Right hindlimb (tissue), 1 donor: ENCODE results near the gene ABCB7.
"Not testable (repeated sequence)": the region's sequence is repeated elsewhere in the genome, so short reads cannot be mapped to it uniquely, and the experiment has no call there.

Experiments used
- DNase-seq: peaks from one replicate; pipeline ENCODE4 v3.0.0-alpha.2; 2018

The ABCB7 gene

DNA sequence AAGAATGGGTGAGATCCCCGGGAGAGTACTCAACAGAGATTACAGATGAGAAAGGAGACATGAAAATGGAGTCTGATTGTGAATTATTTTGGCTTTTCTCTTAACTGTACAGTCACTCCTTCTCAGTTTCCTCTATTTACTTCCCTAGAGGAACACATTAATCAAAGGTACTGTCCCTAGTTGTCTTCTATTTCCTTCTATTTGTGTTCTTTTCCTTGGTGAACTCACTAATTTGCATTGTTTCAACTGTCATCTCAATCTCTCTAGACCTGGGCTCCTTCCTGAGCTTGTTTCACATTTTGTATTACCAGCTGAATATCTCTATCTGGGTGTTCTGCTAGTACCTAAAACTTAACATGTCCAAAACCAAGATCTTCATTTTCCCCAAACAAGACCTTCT is 59.8 kb downstream of the ABCB7 start:
- DNase-seq: no peak

DNA sequence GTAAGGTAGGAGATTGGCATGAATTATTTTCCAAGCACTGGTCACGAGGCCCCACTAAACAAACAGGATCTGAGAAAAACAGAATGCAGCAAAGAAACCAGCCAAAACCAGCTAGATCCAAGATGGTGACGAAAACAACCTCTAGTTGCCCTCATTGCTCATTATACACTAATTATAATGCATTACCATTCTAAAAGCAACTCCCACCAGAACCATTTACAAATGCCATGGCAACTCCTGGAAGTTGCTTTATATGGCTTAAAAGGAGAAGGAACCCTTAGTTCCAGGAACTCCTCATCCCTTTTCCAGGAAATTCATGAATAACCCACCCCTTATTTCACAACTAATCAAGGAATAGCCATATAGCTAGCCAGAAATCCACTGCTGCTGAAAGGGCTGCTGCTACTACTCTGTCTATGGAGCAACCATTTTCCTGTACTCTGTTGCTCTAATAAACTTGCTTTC is 69.3 kb downstream of the ABCB7 start:
- DNase-seq: no peak

DNA sequence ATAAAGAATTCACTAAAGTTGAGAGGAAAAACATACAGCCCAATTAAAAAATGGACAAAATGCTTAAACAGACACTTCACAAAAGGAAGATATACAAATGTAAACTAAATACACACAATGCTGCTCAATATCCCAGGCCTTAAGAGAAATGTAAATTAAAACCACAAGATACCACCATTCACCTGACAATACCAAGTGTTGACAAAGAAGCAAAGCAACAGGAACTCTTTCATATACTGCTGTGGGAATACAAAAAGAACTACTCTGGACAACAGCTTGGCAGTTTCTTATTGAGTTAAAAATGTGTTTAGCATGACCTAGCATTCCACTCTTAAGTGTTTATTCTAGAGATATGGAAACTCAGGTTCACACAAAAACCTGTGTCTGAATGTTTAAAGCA is 71.3 kb downstream of the ABCB7 start:
- DNase-seq: no peak

DNA sequence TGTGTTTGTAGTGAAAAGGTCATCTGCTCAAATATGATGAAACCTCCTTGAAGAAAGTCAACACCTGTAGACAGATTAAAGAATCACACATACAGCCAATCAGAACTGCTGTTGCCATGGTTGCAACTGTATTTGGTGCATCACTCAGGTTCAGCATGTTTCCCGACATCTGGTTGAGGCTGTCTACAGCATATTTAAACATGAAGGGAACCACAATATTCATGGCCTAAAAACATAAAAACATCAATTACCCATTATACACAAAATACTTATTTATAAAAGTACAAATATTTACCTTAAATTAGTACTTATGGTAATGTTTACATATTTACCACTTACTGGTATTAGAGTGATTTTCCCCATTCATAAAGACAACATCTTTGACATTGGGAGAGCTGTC is 79.7 kb downstream of the ABCB7 start:
- DNase-seq: no peak

DNA sequence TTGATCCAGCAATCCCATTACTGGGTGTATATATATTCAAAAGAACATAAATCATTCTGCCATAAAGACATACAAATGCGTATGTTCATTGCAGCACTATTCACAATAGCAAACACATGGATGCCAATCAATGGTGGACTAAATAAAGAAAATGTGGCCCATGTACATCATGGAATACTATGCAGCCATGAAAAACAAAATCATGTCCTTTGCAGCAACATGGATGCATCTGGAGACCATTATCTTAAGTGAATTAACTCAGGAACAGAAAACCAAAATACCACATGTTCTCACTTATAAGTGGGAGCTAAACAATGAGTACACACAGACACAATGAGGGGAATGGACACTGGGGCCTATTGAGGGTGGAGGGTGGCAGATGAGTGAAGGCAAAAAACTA is 81.6 kb downstream of the ABCB7 start:
- DNase-seq: no peak

DNA sequence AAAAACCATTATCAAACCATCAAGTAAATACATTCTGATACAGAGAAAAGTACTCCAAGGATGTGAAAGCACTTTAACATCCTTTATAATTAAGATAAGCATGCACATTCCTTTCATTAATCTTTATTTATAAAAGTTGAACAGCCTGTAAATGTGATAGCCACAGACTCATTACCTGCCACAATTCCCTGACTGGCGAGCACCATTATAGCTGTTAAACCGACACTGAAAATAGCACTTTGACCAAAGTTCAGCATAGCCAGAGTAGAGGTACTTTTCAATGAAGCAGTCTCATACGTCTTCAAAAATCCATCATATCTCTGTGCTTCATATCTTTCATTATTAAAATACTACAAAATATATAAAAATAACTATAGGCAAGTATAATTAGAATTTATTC is 84.7 kb downstream of the ABCB7 start:
- no peak for DNase-seq

DNA sequence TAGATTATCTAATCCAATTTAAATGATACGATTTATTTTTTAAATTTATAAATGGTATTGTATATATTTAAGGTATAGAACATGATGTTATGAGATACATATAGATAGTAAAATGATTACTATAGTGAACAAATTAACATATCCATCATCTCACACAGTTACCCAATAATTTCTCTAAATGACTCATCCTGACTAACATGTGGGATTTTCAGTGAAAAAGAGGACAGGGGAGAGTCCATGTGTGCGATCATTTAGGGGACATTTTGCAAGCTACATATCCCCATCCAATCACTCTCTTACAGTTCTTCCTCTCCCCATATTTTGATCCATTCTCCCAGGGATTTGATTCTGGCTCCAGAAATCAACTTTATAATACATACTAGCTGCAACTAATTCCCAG is 88.2 kb downstream of the ABCB7 start:
- no peak for DNase-seq

DNA sequence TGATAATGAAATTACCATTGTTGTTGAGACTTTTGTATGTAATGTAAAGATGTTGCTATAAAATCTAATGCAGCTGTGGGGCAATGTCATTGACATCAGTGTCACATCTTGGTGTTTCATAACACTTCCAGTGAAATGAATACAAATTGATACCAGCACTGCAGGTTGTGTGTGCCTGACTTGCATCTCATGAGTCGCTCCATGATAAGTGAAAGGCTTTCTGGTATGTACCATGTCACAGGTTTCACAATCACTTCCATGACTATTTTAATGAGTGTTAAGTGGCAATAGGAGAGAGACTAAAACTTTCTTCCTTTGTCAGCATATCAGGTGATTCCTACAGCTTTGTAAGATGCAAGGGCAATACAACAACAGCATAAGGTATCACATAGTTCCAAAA is 94.4 kb downstream of the ABCB7 start:
- no peak for DNase-seq

DNA sequence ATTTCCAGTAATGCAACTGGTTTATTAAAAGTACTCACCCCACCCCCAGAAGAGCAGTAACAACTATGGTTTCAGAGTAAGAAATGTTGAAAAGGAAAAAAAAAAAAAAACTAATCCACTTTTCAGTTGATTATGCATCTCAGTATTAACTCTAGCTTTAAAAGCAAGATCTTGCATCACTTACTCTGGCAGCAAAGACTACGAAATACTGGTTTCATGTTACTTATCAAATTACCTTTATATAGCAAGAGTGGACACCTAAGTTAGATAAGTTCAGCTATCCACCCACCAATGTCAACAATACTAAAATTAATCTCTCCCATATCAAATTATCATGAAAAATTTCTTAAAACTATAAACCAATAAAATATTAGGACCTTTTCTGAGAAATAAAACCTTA is 105.0 kb downstream of the ABCB7 start:
- DNase-seq: no peak

DNA sequence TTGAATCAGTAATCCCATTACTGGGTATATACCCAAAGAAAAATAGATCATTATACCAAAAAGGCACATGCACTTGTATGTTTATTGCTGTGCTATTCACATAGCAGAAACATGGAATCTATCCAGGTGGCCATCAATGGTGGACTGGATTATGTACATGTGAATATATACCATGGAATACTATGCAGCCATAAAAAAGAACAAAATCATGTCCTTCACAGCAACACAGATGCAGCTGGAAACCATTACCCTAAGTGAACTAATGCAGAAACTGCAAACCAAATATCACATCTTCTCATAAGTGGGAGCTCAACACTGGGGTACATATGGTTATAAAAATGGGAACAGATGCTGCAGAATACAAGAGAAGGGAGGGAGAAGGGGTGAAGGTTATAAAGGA is 110.7 kb downstream of the ABCB7 start:
- DNase-seq: no peak

DNA sequence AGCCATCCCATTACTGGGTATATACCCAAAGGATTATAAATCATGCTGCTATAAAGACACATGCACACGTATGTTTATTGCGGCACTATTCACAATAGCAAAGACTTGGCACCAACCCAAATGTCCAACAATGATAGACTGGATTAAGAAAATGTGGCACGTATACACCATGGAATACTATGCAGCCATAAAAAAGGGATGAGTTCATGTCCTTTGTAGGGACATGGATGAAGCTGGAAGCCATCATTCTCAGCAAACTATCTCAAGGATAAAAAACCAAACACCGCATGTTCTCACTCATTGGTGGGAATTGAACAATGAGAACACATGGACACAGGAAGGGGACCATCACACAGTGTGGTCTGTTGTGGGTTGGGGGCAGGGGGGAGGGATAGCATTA is 111.9 kb downstream of the ABCB7 start:
- not testable (repeated sequence) for DNase-seq

DNA sequence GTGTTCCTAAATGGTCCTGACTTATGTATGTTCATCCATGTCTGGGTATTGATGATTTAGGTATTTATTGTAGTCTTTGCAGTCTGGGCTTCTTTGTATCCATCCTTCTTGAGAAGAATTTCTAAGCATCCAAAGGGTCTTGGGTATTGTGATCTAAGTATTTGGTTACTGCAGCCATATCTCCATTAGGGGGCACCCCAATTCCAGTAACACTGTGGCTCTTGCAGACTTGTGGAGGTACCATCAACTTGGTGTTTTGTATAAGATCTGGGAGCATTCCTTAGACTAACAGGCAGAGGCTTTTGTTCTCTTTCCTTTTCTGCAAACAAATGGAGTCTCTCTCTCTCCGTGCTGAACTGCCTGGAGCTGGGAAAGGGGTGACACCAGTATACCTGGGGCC is 117.2 kb downstream of the ABCB7 start:
- DNase-seq: no peak
